ENCODE data around the gene SCD. TPM values are rescaled to one million over a fixed set of nuclear protein-coding genes. Genes with fewer than 3 reads are reported as not detected.

SCD gene
- total and polyA plus RNA-seq, 10 of the 15 experiments (the other 5 are each of a cell fraction or from before 2014, with no cell fraction given) = 68.7 to 279 (median 99.5) TPM

DNA sequence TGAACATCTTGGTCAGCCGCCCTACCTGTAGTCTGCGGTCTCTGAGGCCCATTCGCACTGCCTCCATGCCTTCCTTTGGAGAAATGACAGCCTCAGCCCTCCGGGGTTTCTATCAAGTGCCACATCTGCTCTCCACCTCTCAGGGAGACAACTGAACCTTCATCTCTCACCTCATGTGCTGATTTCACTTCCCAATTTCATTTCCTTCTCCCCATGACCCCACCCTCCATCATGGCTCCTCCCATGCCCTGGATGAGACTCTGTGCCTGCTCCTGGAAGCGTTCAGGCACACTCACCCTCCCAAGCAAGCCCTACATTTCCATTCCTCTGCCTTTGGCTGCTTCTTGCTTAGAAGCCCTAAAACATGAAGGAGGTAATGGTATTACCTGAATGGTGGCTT lies 7.8 kb upstream of the SCD start (continued):
- TF ChIP-seq, protein P1, sequence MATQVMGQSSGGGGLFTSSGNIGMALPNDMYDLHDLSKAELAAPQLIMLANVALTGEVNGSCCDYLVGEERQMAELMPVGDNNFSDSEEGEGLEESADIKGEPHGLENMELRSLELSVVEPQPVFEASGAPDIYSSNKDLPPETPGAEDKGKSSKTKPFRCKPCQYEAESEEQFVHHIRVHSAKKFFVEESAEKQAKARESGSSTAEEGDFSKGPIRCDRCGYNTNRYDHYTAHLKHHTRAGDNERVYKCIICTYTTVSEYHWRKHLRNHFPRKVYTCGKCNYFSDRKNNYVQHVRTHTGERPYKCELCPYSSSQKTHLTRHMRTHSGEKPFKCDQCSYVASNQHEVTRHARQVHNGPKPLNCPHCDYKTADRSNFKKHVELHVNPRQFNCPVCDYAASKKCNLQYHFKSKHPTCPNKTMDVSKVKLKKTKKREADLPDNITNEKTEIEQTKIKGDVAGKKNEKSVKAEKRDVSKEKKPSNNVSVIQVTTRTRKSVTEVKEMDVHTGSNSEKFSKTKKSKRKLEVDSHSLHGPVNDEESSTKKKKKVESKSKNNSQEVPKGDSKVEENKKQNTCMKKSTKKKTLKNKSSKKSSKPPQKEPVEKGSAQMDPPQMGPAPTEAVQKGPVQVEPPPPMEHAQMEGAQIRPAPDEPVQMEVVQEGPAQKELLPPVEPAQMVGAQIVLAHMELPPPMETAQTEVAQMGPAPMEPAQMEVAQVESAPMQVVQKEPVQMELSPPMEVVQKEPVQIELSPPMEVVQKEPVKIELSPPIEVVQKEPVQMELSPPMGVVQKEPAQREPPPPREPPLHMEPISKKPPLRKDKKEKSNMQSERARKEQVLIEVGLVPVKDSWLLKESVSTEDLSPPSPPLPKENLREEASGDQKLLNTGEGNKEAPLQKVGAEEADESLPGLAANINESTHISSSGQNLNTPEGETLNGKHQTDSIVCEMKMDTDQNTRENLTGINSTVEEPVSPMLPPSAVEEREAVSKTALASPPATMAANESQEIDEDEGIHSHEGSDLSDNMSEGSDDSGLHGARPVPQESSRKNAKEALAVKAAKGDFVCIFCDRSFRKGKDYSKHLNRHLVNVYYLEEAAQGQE (IDR thresholded peaks at IDR 0.05; ENCODE audit: low read depth, low read length) = no peak
- TF ChIP-seq HDGF (IDR thresholded peaks at IDR 0.05) = 0 out of 2 replicates have a peak, but pooled peaks have one; percentile 33

- Histone ChIP-seq H3K4me2 (ENCODE audit: control insufficient read depth, insufficient read depth) (no peak overlapping the region), H3K9me3 (replicated peaks; ENCODE audit: control insufficient read depth, insufficient read depth, low read length) (no peaks in the 10 kb centered on the region), H3K27me3 (replicated peaks in 1 of 2; ENCODE audit: control insufficient read depth in 2 of 2, insufficient read depth in 2 of 2, low read length in 1 of 2) (no peaks in the 10 kb centered on the region), H3K9ac (ENCODE audit: control insufficient read depth, insufficient read depth, low read length) (no peak overlapping the region), H2AFZ (ENCODE audit: control insufficient read depth, low read depth, low read length) (no peak overlapping the region), H3K4me1 (ENCODE audit: control insufficient read depth, insufficient read depth, low read length) (peaks cover 22% of the 10 kb centered on the region), H3K79me2 (ENCODE audit: control insufficient read depth, insufficient read depth, low read length) (peaks cover 4% of the 10 kb centered on the region), H4K20me1 (ENCODE audit: control insufficient read depth, insufficient read depth) (no peaks in the 10 kb centered on the region), H3K4me3 (no peak overlapping the region), H3K27ac (ENCODE audit: control insufficient read depth, insufficient read depth) (no peak overlapping the region), H3K36me3 (ENCODE audit: control insufficient read depth in 2 of 2, insufficient read depth in 2 of 2, low read length in 1 of 2) (no peaks in the 10 kb centered on the region)
- ChIA-PET RAD21 (ENCODE audit: unreplicated experiment) (interaction anchor here (1.0 to 18.1 kb wide), 7 partner anchors 10 to 177 kb away, joined by 3 to 214 read pairs (median 7); partner anchors contain the start of gene PKD2L1), SMC1A (ENCODE audit: uncharacterized antibody, unreplicated experiment) (interaction anchor here (1.2 to 17.4 kb wide), 4 partner anchors 35 to 177 kb away, joined by 3 to 277 read pairs (median 60); no protein-coding TSS in a partner anchor), CTCF (interaction anchor here (0.8 to 14.9 kb wide), 11 partner anchors 8 to 176 kb away, joined by 3 to 312 read pairs (median 5); partner anchors contain the start of gene PKD2L1), POLR2A (interaction anchor here (0.7 to 1.3 kb wide), 4 partner anchors 14 to 140 kb away, joined by 3 to 4 read pairs (median 3); no protein-coding TSS in a partner anchor)
- WGBS (ENCODE audit: insufficient coverage, insufficient replicate concordance, low lambda C conversion rate, missing lambda C conversion rate) = 70% methylated on average over 12 of the region's 12 CpGs
- FAIRE-seq = no peak
- intact Hi-C loops (cut with micrococcal nuclease; ENCODE audit: unreplicated experiment) = no loop called here
- ATAC-seq = no peak
- in situ Hi-C loops (cut with MboI) = loop anchor here (5.0 kb wide), 2 partner anchors 91 to 166 kb away; no protein-coding TSS in a partner anchor
- DNase-seq (ENCODE audit: low read depth, low spot score) = no peak
- no TSS peak for BruUV-seq (replicated peaks)
- TF ChIP-seq, protein P2, sequence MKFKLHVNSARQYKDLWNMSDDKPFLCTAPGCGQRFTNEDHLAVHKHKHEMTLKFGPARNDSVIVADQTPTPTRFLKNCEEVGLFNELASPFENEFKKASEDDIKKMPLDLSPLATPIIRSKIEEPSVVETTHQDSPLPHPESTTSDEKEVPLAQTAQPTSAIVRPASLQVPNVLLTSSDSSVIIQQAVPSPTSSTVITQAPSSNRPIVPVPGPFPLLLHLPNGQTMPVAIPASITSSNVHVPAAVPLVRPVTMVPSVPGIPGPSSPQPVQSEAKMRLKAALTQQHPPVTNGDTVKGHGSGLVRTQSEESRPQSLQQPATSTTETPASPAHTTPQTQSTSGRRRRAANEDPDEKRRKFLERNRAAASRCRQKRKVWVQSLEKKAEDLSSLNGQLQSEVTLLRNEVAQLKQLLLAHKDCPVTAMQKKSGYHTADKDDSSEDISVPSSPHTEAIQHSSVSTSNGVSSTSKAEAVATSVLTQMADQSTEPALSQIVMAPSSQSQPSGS (IDR thresholded peaks at IDR 0.05; ENCODE audit: low read length) = no peak
- TF ChIP-seq TCF12 (IDR thresholded peaks at IDR 0.05; ENCODE audit: low read depth, low read length) (no peak), BHLHE40 (IDR thresholded peaks at IDR 0.05; ENCODE audit: borderline replicate concordance in 1 of 2, low read depth in 2 of 2, low read length in 1 of 2) (no peak), POU2F2 (IDR thresholded peaks at IDR 0.05; ENCODE audit: borderline replicate concordance, low read depth, low read length) (no peak), CREB1 (IDR thresholded peaks at IDR 0.05; ENCODE audit: low read depth) (no peak), GATAD2B (conservative IDR thresholded peaks at IDR 0.05; ENCODE audit: low read depth) (no peak)
- TF ChIP-seq, protein P3, sequence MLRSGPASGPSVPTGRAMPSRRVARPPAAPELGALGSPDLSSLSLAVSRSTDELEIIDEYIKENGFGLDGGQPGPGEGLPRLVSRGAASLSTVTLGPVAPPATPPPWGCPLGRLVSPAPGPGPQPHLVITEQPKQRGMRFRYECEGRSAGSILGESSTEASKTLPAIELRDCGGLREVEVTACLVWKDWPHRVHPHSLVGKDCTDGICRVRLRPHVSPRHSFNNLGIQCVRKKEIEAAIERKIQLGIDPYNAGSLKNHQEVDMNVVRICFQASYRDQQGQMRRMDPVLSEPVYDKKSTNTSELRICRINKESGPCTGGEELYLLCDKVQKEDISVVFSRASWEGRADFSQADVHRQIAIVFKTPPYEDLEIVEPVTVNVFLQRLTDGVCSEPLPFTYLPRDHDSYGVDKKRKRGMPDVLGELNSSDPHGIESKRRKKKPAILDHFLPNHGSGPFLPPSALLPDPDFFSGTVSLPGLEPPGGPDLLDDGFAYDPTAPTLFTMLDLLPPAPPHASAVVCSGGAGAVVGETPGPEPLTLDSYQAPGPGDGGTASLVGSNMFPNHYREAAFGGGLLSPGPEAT (IDR thresholded peaks at IDR 0.05; ENCODE audit: low read depth) = no peak
- TF ChIP-seq, protein P4, sequence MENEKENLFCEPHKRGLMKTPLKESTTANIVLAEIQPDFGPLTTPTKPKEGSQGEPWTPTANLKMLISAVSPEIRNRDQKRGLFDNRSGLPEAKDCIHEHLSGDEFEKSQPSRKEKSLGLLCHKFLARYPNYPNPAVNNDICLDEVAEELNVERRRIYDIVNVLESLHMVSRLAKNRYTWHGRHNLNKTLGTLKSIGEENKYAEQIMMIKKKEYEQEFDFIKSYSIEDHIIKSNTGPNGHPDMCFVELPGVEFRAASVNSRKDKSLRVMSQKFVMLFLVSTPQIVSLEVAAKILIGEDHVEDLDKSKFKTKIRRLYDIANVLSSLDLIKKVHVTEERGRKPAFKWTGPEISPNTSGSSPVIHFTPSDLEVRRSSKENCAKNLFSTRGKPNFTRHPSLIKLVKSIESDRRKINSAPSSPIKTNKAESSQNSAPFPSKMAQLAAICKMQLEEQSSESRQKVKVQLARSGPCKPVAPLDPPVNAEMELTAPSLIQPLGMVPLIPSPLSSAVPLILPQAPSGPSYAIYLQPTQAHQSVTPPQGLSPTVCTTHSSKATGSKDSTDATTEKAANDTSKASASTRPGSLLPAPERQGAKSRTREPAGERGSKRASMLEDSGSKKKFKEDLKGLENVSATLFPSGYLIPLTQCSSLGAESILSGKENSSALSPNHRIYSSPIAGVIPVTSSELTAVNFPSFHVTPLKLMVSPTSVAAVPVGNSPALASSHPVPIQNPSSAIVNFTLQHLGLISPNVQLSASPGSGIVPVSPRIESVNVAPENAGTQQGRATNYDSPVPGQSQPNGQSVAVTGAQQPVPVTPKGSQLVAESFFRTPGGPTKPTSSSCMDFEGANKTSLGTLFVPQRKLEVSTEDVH (IDR thresholded peaks at IDR 0.05; ENCODE audit: low read depth, partially characterized antibody) = no peak
Measured at GRCh38 chr10:100340948-100341847, 5.8 kb upstream of the SCD start.

Measured in GM12878 (cell line).